ENCODE results near the gene TMPRSS9. TPM values are rescaled to one million over a fixed set of nuclear protein-coding genes. Genes with fewer than 3 reads are reported as not detected.
A peak's percentile ranks its signal among the peaks of the same experiment; 100 is the strongest.

Gene TMPRSS9
- total and polyA plus RNA-seq, 9 donors = 0.05 to 0.51 (median 0.19) TPM; not detected in 1

- Histone ChIP-seq H3K27ac (peak overlapping the region; percentile 46 to 73), H3K27me3 (no peaks in the 10 kb centered on the region), H3K4me3 (peak overlapping the region; percentile 86), H3K36me3 (no peaks in the 10 kb centered on the region), H3K4me1 (ENCODE audit: insufficient read depth) (peaks cover 7% of the 10 kb centered on the region), H3K9me3 (no peaks in the 10 kb centered on the region)
- TF ChIP-seq CTCF (IDR thresholded peaks at IDR 0.05) (no peak), EP300 (IDR thresholded peaks at IDR 0.05) (no peak), POLR2A (IDR thresholded peaks at IDR 0.05) (no peak)
- intact Hi-C loops (cut with DNase I) = loop anchor here (1.0 to 5.0 kb wide), 6 partner anchors 67 to 137 kb away; no protein-coding TSS in a partner anchor
- DNase-seq = peak; percentile 53 to 78 (median 64)
- 0 to 1% (median 0%) methylated on average over 41 to 45 of the region's 45 CpGs for WGBS, 3 donors
Measured at GRCh38 chr19:2475018-2475701, 115.1 kb downstream of the TMPRSS9 start.

Small RNA genes lying within 50 kb of the gene (microRNA-seq; reads per million reads assigned to microRNA genes)
- gene MIR7108 = 0 to 0.16 (median 0) reads per million in 3 donors

Other genes starting within 250 kb of the TMPRSS9 start
- gene AP3D1, start 208.7 kb upstream of the TMPRSS9 start, total RNA-seq = 100 to 1,000 TPM in 1 of 7 donors, 10 to 100 TPM in 6; 36.7 to 102 (median 75.4) TPM
- gene AP3D1, start 208.7 kb upstream of the TMPRSS9 start, polyA plus RNA-seq = 10 to 100 TPM; 43.5 to 49.9 TPM
- 10 to 100 TPM in 6 of 7 donors, 1 to 10 TPM in 1; 6.7 to 28.9 (median 21.3) TPM for gene DOT1L, start 196.3 kb upstream of the TMPRSS9 start, total RNA-seq
- gene DOT1L, start 196.3 kb upstream of the TMPRSS9 start, polyA plus RNA-seq = 1 to 10 TPM; 2.4 to 5.4 TPM
- gene PLEKHJ1, start 123.9 kb upstream of the TMPRSS9 start, total RNA-seq = 10 to 100 TPM; 39.0 to 55.2 (median 46.8) TPM
- gene PLEKHJ1, start 123.9 kb upstream of the TMPRSS9 start, polyA plus RNA-seq = 10 to 100 TPM; 17.1 to 57.9 TPM
- 100 to 1,000 TPM in 3 of 7 donors, 10 to 100 TPM in 4; 33.0 to 137 (median 89.8) TPM for gene SF3A2, start 123.4 kb upstream of the TMPRSS9 start, total RNA-seq
- gene SF3A2, start 123.4 kb upstream of the TMPRSS9 start, polyA plus RNA-seq = 10 to 100 TPM; 13.7 to 95.7 TPM
- gene AMH, start 110.9 kb upstream of the TMPRSS9 start, total RNA-seq = 1 to 10 TPM in 6 of 7 donors, under 1 TPM in 1; 0.80 to 3.9 (median 1.3) TPM
- 10 to 100 TPM in 1 of 2 donors, not detected in 1; 12.0 TPM for gene AMH, start 110.9 kb upstream of the TMPRSS9 start, polyA plus RNA-seq
- gene JSRP1, start 103.8 kb upstream of the TMPRSS9 start, total RNA-seq = under 1 TPM in 4 of 7 donors, not detected in 3; 0.30 to 0.92 (median 0.41) TPM
- gene JSRP1, start 103.8 kb upstream of the TMPRSS9 start, polyA plus RNA-seq = under 1 TPM in 1 of 2 donors, not detected in 1; 0.31 TPM
- gene PEAK3, start 78.1 kb upstream of the TMPRSS9 start, total RNA-seq = under 1 TPM in 5 of 7 donors, not detected in 2; 0.11 to 0.62 (median 0.35) TPM
- under 1 TPM in 1 of 2 donors, not detected in 1; 0.10 TPM for gene PEAK3, start 78.1 kb upstream of the TMPRSS9 start, polyA plus RNA-seq
- not detected for gene LINGO3, start 52.1 kb upstream of the TMPRSS9 start, total RNA-seq
- not detected for gene LINGO3, start 52.1 kb upstream of the TMPRSS9 start, polyA plus RNA-seq
- gene LSM7, start 31.7 kb upstream of the TMPRSS9 start, total RNA-seq = 100 to 1,000 TPM in 2 of 7 donors, 10 to 100 TPM in 5; 59.4 to 159 (median 79.6) TPM
- 100 to 1,000 TPM in 1 of 2 donors, 10 to 100 TPM in 1; 31.8 to 196 TPM for gene LSM7, start 31.7 kb upstream of the TMPRSS9 start, polyA plus RNA-seq
- 10 to 100 TPM; 33.5 to 66.6 (median 48.6) TPM for gene SPPL2B, start 31.6 kb upstream of the TMPRSS9 start, total RNA-seq
- gene SPPL2B, start 31.6 kb upstream of the TMPRSS9 start, polyA plus RNA-seq = 10 to 100 TPM in 1 of 2 donors, 1 to 10 TPM in 1; 1.5 to 39.7 TPM
- gene TIMM13, start 67.3 kb downstream of the TMPRSS9 start, total RNA-seq = 10 to 100 TPM; 19.3 to 72.3 (median 61.6) TPM
- gene TIMM13, start 67.3 kb downstream of the TMPRSS9 start, polyA plus RNA-seq = 10 to 100 TPM in 1 of 2 donors, 1 to 10 TPM in 1; 2.7 to 46.1 TPM
- gene LMNB2, start 96.7 kb downstream of the TMPRSS9 start, total RNA-seq = 10 to 100 TPM in 6 of 7 donors, 1 to 10 TPM in 1; 8.0 to 40.9 (median 25.6) TPM
- 10 to 100 TPM; 15.3 to 17.4 TPM for gene LMNB2, start 96.7 kb downstream of the TMPRSS9 start, polyA plus RNA-seq
- gene GADD45B, start 115.9 kb downstream of the TMPRSS9 start, total RNA-seq = 100 to 1,000 TPM in 2 of 7 donors, 10 to 100 TPM in 5; 47.0 to 414 (median 73.9) TPM
- gene GADD45B, start 115.9 kb downstream of the TMPRSS9 start, polyA plus RNA-seq = 100 to 1,000 TPM in 1 of 2 donors, 10 to 100 TPM in 1; 17.8 to 120 TPM

All from ovary (tissue), 9 donors.